Neural cell (in vitro differentiated cells): Measurements from ENCODE around the gene SND1. TPM values are rescaled to one million over a fixed set of nuclear protein-coding genes. Genes with fewer than 3 reads are reported as not detected.

ENCODE experiments used
- H2AFZ ChIP-seq: fragments of 200-600, 300-800 bp; sonication (generic), shearing (Covaris generic); 2 replicates; pipeline ENCODE4 v1.6.0; 2014; ENCODE audit warnings: low read depth, mild to moderate bottlenecking, antibody characterized with exemption, low read length, moderate library complexity
- H3F3A ChIP-seq: fragments of 200-600 bp; shearing (Covaris generic); 2 replicates; pipeline ENCODE4 v1.6.1; 2016; ENCODE audit warnings: mild to moderate bottlenecking, moderate library complexity, mixed read lengths, antibody characterized with exemption, low read length; ENCODE audit not compliant: insufficient read depth, poor library complexity, severe bottlenecking
- H3K27ac ChIP-seq: fragments of 200-600, 300-800 bp; sonication (generic), shearing (Covaris generic); 2 replicates; pipeline ENCODE4 v1.5.1; 2014; ENCODE audit warnings: mild to moderate bottlenecking, low read length, moderate library complexity
- H3K27me3 ChIP-seq: fragments of 300-800, 200-600 bp; sonication (generic), shearing (Covaris generic); 2 replicates; pipeline ENCODE4 v1.6.0; 2014; ENCODE audit warnings: mild to moderate bottlenecking, low read depth, low read length, moderate library complexity; ENCODE audit not compliant: insufficient read depth
- H3K36me3 ChIP-seq: fragments of 300-800, 200-600 bp; sonication (generic), shearing (Covaris generic); 2 replicates; pipeline ENCODE4 v1.5.1; 2014; ENCODE audit warnings: mild to moderate bottlenecking, antibody characterized with exemption, low read length, moderate library complexity; ENCODE audit not compliant: insufficient read depth
- H3K4me2 ChIP-seq: fragments of 300-800, 200-600 bp; sonication (generic), shearing (Covaris generic); 2 replicates; pipeline ENCODE4 v1.6.0; 2014; ENCODE audit warnings: mild to moderate bottlenecking, low read length
- H3K4me3 ChIP-seq: fragments of 300-800, 200-600 bp; sonication (generic), shearing (Covaris generic); 2 replicates; pipeline ENCODE4 v1.5.1; 2014; ENCODE audit warnings: mild to moderate bottlenecking, low read length, moderate library complexity
- H3K79me2 ChIP-seq: fragments of 200-600 bp; shearing (Covaris generic); replicated peaks from 2 replicates; pipeline ENCODE4 v1.6.0; 2014; ENCODE audit warnings: mild to moderate bottlenecking, low read length, moderate library complexity; ENCODE audit not compliant: insufficient read depth
- H3K9ac ChIP-seq: fragments of 300-800, 200-600 bp; sonication (generic), shearing (Covaris generic); 2 replicates; pipeline ENCODE4 v1.6.1; 2016; ENCODE audit warnings: mild to moderate bottlenecking, low read length, mixed read lengths
- H3K9me2 ChIP-seq: fragments of 200-600 bp; shearing (Covaris generic); 2 replicates; pipeline ENCODE4 v1.6.1; 2016; ENCODE audit warnings: mild to moderate bottlenecking, low read length, mixed read lengths; ENCODE audit not compliant: insufficient read depth
- H3K9me3 ChIP-seq: fragments of 200-600, 300-800 bp; sonication (generic), shearing (Covaris generic); 2 replicates; pipeline ENCODE4 v1.6.1; 2016; ENCODE audit warnings: mild to moderate bottlenecking, mixed run types, low read length, moderate library complexity, mixed read lengths
- H4K20me1 ChIP-seq: fragments of 200-600 bp; shearing (Covaris generic); 2 replicates; pipeline ENCODE4 v1.6.1; 2016; ENCODE audit warnings: mild to moderate bottlenecking, mixed run types; ENCODE audit not compliant: insufficient read depth
- EP300 ChIP-seq: fragments of 450-650 bp; conservative IDR thresholded peaks from 2 replicates; pipeline ENCODE4 v1.6.1; 2014; ENCODE audit warnings: antibody characterized with exemption, mild to moderate bottlenecking, moderate library complexity; ENCODE audit not compliant: poor library complexity, severe bottlenecking
- EZH2 ChIP-seq: fragments of 200-600, 300-800 bp; shearing (Covaris generic), sonication (generic); IDR thresholded peaks from 2 replicates; pipeline ENCODE4 v1.6.1; 2014; ENCODE audit warnings: antibody characterized with exemption, low read length, borderline replicate concordance, mild to moderate bottlenecking; ENCODE audit not compliant: insufficient read depth, poor library complexity, severe bottlenecking
- MXI1 ChIP-seq: fragments of 450-650 bp; conservative IDR thresholded peaks from 2 replicates; pipeline ENCODE4 v1.6.1; 2014; ENCODE audit warnings: antibody characterized with exemption, mild to moderate bottlenecking; ENCODE audit not compliant: poor library complexity, severe bottlenecking
- POLR2AphosphoS5 ChIP-seq: IDR thresholded peaks from 2 replicates; pipeline ENCODE4 v1.6.1; 2012
- RAD21 ChIP-seq: fragments of 450-650 bp; conservative IDR thresholded peaks from 2 replicates; pipeline ENCODE4 v1.6.1; 2014; ENCODE audit warnings: antibody characterized with exemption, mild to moderate bottlenecking, moderate library complexity
- SMC3 ChIP-seq: fragments of 450-650 bp; conservative IDR thresholded peaks from 2 replicates; pipeline ENCODE4 v1.6.1; 2014; ENCODE audit warnings: antibody characterized with exemption, mild to moderate bottlenecking, moderate library complexity; ENCODE audit not compliant: poor library complexity
- TAF1 ChIP-seq: IDR thresholded peaks from 2 replicates; pipeline ENCODE4 v1.6.1; 2012; ENCODE audit warnings: low read depth
- polyA plus RNA-seq: library from polyadenylated mRNA; depleted of rRNA; stranded (reverse); fragments of >200 nt; gene quantifications from 2 replicates; pipeline ENCODE4 v1.2.3, GENCODE V29; 2014
- TF ChIP-seq, protein P1 (sequence below): fragments of 450-650 bp; IDR thresholded peaks from 2 replicates; pipeline ENCODE4 v1.5.1; 2014; ENCODE audit warnings: antibody characterized with exemption, mild to moderate bottlenecking, moderate library complexity; ENCODE audit not compliant: poor library complexity, severe bottlenecking
- TF ChIP-seq, protein P2 (sequence below): IDR thresholded peaks from 2 replicates; pipeline ENCODE4 v1.6.1; 2012; ENCODE audit warnings: borderline replicate concordance

The SND1 gene
- polyA plus RNA-seq, 1 donor from 2014 or later: 37.4 TPM

DNA sequence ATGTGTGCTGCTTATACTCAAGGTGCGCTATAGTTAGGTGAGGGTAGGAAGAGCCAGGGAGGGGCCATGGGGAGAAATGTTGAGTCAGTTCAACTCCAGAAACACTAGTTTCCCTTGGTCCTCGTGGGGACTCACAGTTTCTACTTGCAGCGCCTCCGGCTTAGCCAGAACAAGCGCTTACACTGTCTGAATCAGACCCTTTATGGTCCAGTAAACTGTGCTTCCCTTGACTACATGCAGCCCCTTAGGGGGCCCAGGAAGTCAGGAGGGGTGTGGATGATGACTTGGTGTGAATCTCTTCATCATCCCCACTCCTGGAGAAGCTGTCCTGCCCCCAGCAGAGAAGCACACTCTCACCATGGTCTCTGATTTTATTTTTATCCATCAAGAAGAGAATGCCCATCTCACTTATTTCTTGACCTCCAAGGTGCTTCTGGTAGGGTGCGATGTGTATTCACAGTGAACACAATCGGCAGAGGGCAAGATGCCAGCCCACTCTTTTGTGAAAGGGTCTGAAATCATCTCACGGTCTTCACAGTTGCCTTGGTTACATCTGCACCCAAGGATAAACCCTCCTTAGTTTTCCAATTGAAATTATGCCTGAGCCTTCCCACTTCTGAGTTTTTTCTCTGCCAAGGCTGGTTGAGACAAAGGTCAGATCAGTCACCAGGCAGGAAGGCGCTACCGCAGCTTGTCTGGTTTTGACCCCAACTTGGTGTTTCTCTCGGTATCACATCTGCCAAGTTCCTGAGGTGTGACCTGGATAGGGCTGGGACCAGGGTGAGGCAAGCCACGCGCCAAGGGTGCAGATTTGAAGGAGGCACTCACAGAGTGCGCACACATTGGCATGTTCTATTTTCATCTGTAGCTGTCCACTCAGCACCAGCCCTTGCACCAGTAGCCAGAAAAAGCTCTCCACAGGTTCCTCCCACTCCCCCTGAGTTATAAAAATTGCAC, 441.9 kb downstream of the SND1 start:
- Histone ChIP-seq H2AFZ (no peak overlapping the region), H3K9me2 (no peaks in the 10 kb centered on the region), H3K4me3 (no peak overlapping the region), H4K20me1 (no peaks in the 10 kb centered on the region), H3K27me3 (no peaks in the 10 kb centered on the region), H3K36me3 (no peaks in the 10 kb centered on the region), H3K4me2 (no peak overlapping the region), H3K9ac (no peak overlapping the region), H3F3A (no peaks in the 10 kb centered on the region), H3K27ac (no peak overlapping the region), H3K79me2 (no peaks in the 10 kb centered on the region), H3K9me3 (no peaks in the 10 kb centered on the region)
- TF ChIP-seq EP300 (no peak), EZH2 (no peak), RAD21 (no peak), MXI1 (no peak), SMC3 (no peak), TAF1 (no peak), POLR2AphosphoS5 (no peak)
- TF ChIP-seq, protein P1, sequence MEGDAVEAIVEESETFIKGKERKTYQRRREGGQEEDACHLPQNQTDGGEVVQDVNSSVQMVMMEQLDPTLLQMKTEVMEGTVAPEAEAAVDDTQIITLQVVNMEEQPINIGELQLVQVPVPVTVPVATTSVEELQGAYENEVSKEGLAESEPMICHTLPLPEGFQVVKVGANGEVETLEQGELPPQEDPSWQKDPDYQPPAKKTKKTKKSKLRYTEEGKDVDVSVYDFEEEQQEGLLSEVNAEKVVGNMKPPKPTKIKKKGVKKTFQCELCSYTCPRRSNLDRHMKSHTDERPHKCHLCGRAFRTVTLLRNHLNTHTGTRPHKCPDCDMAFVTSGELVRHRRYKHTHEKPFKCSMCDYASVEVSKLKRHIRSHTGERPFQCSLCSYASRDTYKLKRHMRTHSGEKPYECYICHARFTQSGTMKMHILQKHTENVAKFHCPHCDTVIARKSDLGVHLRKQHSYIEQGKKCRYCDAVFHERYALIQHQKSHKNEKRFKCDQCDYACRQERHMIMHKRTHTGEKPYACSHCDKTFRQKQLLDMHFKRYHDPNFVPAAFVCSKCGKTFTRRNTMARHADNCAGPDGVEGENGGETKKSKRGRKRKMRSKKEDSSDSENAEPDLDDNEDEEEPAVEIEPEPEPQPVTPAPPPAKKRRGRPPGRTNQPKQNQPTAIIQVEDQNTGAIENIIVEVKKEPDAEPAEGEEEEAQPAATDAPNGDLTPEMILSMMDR: no peak
- TF ChIP-seq, protein P2, sequence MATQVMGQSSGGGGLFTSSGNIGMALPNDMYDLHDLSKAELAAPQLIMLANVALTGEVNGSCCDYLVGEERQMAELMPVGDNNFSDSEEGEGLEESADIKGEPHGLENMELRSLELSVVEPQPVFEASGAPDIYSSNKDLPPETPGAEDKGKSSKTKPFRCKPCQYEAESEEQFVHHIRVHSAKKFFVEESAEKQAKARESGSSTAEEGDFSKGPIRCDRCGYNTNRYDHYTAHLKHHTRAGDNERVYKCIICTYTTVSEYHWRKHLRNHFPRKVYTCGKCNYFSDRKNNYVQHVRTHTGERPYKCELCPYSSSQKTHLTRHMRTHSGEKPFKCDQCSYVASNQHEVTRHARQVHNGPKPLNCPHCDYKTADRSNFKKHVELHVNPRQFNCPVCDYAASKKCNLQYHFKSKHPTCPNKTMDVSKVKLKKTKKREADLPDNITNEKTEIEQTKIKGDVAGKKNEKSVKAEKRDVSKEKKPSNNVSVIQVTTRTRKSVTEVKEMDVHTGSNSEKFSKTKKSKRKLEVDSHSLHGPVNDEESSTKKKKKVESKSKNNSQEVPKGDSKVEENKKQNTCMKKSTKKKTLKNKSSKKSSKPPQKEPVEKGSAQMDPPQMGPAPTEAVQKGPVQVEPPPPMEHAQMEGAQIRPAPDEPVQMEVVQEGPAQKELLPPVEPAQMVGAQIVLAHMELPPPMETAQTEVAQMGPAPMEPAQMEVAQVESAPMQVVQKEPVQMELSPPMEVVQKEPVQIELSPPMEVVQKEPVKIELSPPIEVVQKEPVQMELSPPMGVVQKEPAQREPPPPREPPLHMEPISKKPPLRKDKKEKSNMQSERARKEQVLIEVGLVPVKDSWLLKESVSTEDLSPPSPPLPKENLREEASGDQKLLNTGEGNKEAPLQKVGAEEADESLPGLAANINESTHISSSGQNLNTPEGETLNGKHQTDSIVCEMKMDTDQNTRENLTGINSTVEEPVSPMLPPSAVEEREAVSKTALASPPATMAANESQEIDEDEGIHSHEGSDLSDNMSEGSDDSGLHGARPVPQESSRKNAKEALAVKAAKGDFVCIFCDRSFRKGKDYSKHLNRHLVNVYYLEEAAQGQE: no peak

DNA sequence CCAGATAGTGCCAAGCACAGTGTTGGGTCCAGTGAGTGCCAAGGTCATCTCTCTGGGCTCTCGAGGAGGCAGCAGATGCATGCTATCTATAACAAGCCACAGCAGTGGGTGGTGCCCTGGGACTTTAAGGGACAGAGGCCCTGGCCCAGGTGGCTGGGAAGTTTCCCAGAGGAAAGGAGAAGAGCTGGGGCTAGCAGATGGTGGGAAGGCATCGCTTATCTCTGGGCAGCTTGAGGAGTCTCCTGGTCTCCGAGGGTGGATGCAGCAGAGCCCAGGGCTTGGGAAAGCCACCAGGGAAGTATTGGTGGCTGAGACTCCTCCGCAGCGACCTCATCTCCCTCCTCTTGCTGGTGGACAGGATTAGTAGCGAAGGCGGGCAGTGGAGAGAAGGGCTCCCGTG, 442.7 kb downstream of the SND1 start:
- Histone ChIP-seq H3K27me3 (no peaks in the 10 kb centered on the region), H3K4me3 (no peak overlapping the region), H3K9ac (no peak overlapping the region), H2AFZ (no peak overlapping the region), H3K4me2 (no peak overlapping the region), H3K79me2 (no peaks in the 10 kb centered on the region), H3K36me3 (no peaks in the 10 kb centered on the region), H4K20me1 (no peaks in the 10 kb centered on the region), H3F3A (no peaks in the 10 kb centered on the region), H3K9me2 (no peaks in the 10 kb centered on the region), H3K27ac (no peak overlapping the region), H3K9me3 (no peaks in the 10 kb centered on the region)
- TF ChIP-seq POLR2AphosphoS5 (no peak), SMC3 (no peak)
- TF ChIP-seq, protein P2: no peak
- TF ChIP-seq, protein P1: no peak
